ENCODE results near the gene SRF. TPM values are rescaled to one million over a fixed set of nuclear protein-coding genes. Genes with fewer than 3 reads are reported as not detected.

SRF gene
- total and polyA plus RNA-seq, 12 donors: 7.3 to 30.9 (median 23.0) TPM

- TF ChIP-seq POLR2A (IDR thresholded peaks at IDR 0.05): no peak
- no peak for TF ChIP-seq CTCF (IDR thresholded peaks at IDR 0.05)
- H3K4me3 ChIP-seq: no peak overlapping the region
- no peaks in the 10 kb centered on the region for H3K27me3 ChIP-seq
- intact Hi-C loops (cut with DNase I): loop anchor here (5.0 kb wide), 2 partner anchors 74 to 239 kb away; no protein-coding TSS in a partner anchor
- WGBS, 4 donors: 76 to 94% (median 89%) methylated on average over 3 of the region's 3 CpGs
- no peaks in the 10 kb centered on the region for H3K9me3 ChIP-seq (replicated peaks in 1 of 3)
- H3K27ac ChIP-seq: no peak overlapping the region
- no peak for DNase-seq
- H3K4me1 ChIP-seq (replicated peaks in 1 of 2): peaks cover 0 to 6% of the 10 kb centered on the region in 2 donors
- H3K36me3 ChIP-seq (replicated peaks in 1 of 2): no peaks in the 10 kb centered on the region
Observed at GRCh38 chr6:43146261-43146660, 24.8 kb upstream of the SRF start.

DNA sequence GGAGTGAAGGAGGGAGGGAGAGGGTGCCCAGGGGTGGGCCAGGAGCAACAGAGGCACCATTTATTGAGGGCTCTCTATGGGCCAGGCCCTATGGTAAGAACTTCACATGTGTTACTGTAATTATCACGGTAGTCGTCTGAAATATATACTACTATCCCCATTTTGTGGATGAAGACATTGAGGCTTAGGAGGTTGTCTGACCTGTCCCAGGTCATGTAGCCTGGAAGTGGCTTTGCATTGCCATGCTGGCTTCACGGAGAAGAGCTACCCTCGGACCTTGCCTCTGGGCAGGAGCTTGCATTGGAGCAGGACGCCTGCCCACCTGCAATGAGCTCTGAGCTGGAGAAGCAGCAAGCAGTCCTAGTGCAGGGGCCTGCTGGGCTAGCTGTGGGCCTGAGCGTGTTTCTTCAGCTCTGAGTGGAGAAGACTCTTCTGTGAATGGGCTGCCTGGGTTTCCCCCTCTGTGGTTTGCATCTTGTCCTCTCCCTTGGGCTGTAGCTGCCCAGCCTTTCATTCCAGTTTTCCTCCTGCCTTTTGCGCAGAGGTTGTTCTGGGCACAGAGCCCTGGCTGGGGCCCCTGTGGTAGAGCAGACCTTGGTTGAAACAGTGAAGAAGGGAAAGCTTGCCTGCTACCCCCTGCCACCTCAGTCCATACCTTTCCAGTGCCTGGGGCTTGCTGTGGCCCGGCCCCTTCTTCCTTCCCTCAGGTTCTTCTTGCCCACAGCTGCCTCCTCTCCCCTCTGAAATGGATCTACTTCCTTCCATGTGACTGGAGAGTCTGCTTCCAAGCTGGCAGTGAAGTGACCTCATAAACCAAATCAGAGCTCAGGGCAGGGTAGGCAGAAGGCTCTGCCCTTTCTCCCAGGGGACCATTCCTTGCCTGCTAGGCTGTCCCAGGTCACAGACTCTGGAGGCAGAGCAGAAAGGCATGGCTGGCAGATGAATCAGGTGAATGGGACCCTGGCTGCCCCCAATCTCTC, 24.1 kb upstream of the SRF start:
- peaks cover 0 to 6% of the 10 kb centered on the region in 2 donors for H3K4me1 ChIP-seq (replicated peaks in 1 of 2)
- TF ChIP-seq POLR2A (IDR thresholded peaks at IDR 0.05): no peak
- TF ChIP-seq CTCF (IDR thresholded peaks at IDR 0.05): no peak
- H3K4me3 ChIP-seq: no peak overlapping the region
- H3K36me3 ChIP-seq (replicated peaks in 1 of 2): no peaks in the 10 kb centered on the region
- H3K27me3 ChIP-seq: no peaks in the 10 kb centered on the region
- no peaks in the 10 kb centered on the region for H3K9me3 ChIP-seq (replicated peaks in 1 of 3)
- no peak overlapping the region for H3K27ac ChIP-seq
- WGBS, 4 donors: 87 to 92% (median 90%) methylated on average over 5 to 8 of the region's 8 CpGs
- no peak for DNase-seq
- intact Hi-C loops (cut with DNase I): loop anchor here (5.0 kb wide), 2 partner anchors 75 to 240 kb away; no protein-coding TSS in a partner anchor

DNA sequence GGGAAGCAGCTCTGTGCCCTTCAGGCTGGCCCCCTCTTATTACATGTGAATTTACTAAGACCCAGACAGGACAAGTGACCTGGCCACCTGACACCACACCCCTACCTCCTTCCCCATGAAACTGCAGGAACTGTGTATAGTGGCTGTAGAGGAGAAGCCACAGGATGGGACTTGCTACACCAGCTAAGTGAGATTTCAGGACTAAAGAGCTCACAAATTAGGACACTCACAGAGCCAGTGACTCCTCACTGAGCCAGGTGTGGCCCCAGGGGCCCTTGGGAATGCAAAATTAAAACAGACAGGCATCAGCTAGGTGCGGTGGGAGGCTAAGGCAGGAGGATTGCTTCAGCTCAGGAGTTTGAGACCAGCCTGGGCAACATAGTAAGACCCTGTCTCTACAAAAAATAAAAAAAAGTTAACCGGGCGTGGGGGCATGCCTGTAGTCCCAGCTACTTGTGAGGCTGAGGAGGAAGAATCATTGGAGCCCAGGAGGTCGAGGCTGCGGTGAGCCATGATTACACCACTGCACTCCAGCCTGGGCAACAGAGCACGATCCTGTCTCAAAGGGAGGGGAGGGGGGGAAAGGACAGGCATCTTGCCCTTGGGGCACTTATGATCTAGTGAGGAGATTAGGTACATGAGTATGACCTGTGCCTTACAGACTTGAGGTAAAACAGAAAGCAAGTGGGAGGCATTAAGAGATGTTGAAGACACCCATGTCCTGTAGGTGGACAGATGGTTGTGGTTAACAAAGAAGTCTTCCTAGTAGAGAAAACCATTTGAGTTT, 23.2 kb upstream of the SRF start:
- WGBS, 4 donors: 83 to 92% (median 88%) methylated on average over 6 of the region's 6 CpGs
- no peak for TF ChIP-seq POLR2A (IDR thresholded peaks at IDR 0.05)
- no peak for TF ChIP-seq CTCF (IDR thresholded peaks at IDR 0.05)
- Histone ChIP-seq H3K9me3 (replicated peaks in 1 of 3) (no peaks in the 10 kb centered on the region), H3K36me3 (replicated peaks in 1 of 2) (no peaks in the 10 kb centered on the region), H3K27me3 (no peaks in the 10 kb centered on the region), H3K27ac (no peak overlapping the region), H3K4me1 (replicated peaks in 1 of 2) (peaks cover 0 to 5% of the 10 kb centered on the region in 2 donors), H3K4me3 (no peak overlapping the region)
- intact Hi-C loops (cut with DNase I): loop anchor here (5.0 kb wide), 2 partner anchors 76 to 241 kb away; no protein-coding TSS in a partner anchor
- no peak for DNase-seq

DNA sequence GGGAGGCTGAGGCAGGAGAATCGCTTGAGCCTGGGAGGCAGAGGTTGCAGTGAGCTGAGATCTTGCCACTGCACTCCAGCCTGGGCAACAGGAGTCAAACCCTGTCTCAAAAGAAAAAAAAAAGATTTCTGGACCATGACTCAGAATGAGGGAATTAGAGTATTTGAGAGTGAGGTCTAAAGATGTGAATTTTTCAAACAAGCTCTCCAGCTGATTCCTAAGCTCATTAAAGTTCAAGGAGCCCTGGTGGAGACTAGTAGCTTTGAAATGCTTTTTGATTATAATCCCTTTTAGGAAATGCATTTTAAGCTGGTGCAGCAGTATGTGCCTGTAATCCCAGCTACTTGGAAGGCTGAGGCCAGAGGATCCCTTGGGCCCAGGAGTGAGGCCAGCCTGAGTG, 21.8 kb upstream of the SRF start:
- Histone ChIP-seq H3K4me3 (no peak overlapping the region), H3K27me3 (no peaks in the 10 kb centered on the region), H3K9me3 (replicated peaks in 1 of 3) (no peaks in the 10 kb centered on the region), H3K4me1 (replicated peaks in 1 of 2) (no peaks in the 10 kb centered on the region), H3K36me3 (replicated peaks in 1 of 2) (no peaks in the 10 kb centered on the region), H3K27ac (no peak overlapping the region)
- no peak for TF ChIP-seq POLR2A (IDR thresholded peaks at IDR 0.05)
- 94 to 100% (median 96%) methylated on average over 1 of the region's 1 CpG for WGBS, 4 donors
- intact Hi-C loops (cut with DNase I): loop anchor here (5.0 kb wide), 2 partner anchors 77 to 242 kb away; no protein-coding TSS in a partner anchor
- DNase-seq: no peak
